ENCODE data around the gene CT45A8. TPM values are rescaled to one million over a fixed set of nuclear protein-coding genes. Genes with fewer than 3 reads are reported as not detected.
"Not testable (repeated sequence)": the region's sequence is repeated elsewhere in the genome, so short reads cannot be mapped to it uniquely, and the experiment has no call there.

The CT45A8 gene, protein sequence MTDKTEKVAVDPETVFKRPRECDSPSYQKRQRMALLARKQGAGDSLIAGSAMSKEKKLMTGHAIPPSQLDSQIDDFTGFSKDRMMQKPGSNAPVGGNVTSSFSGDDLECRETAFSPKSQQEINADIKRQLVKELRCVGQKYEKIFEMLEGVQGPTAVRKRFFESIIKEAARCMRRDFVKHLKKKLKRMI
- not detected for total RNA-seq

DNA sequence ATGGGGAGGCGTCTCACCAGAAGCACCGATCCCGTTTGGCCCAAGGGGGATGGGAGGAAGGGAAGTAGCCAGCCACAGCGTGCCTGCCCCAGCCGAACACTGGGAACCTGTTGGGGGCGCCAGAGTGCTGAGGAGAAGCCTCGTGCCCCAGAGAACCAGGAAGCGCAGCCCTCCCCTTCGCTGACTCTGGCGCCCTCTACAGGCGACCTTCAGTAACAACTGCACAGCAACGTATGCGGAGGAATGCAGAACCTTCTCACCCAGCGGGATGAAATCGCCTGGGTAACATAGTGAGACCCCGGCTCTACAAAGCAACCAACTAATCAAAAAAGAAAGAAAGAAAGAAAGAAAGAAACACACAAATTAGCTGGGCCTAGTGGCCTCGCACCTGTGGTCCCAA lies at the start of gene CT45A8:
TSS of gene CT45A8 (minus strand) at position 101 of the 400 bp plus-strand sequence. CDS start 3,755 bp downstream, outside the sequence.
- H3K27ac ChIP-seq, H3K36me3 ChIP-seq, ATAC-seq, H3K27me3 ChIP-seq, H3K9me3 ChIP-seq, H3K4me3 ChIP-seq, H3K4me1 ChIP-seq: not testable (repeated sequence)
- no CpG with 5 or more reads among the region's 17 CpGs for WGBS, 2 donors (ENCODE audit: low coverage in 1 of 2)

DNA sequence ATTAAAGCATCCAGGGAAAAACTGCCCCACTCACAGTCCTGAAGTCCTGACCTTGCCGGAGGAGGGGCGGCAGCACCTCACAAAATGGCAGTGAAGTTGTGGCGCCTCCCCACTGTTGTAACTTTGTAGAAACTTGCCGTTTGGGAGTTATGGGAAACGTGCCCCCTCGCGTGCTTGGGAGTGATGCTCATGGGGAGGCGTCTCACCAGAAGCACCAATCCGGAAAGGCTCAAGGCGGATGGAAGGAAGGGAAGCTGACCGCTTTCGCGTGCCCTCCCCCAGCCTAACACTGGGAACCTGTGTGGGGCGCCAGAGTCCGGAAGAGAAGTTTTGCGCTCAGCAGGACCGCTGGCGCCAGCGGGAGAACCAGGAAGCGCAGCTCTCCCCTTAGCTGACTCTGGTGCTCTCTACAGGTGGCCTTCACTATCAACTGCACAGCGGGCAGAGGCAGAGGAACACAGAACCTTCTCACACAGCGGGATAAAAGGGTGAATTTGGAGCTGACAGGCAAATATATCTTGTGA lies 39.0 kb upstream of the CT45A8 start, which contains the start of the genes CT45A10 and SAGE1:
TSS of gene CT45A10 (minus strand) at position 151 of the 524 bp plus-strand sequence. CDS start 8,100 bp downstream, outside the sequence.
TSS of gene SAGE1 (plus strand) at position 423 of the 524 bp plus-strand sequence. CDS start 2,527 bp downstream, outside the sequence.
- Histone ChIP-seq H3K27me3 (no peaks in the 10 kb centered on the region), H3K36me3 (no peaks in the 10 kb centered on the region), H3K4me3 (no peak within 1 kb of the TSS), H3K9me3 (no peaks in the 10 kb centered on the region), H3K27ac (no peak within 1 kb of the TSS), H3K4me1 (no peaks in the 10 kb centered on the region)
- WGBS, 2 donors (ENCODE audit: low coverage in 1 of 2), result 88% methylated on average over 3 of the region's 22 CpGs; no CpG with 5 or more reads in 1 of the 2 donors
- TF ChIP-seq, protein P1, sequence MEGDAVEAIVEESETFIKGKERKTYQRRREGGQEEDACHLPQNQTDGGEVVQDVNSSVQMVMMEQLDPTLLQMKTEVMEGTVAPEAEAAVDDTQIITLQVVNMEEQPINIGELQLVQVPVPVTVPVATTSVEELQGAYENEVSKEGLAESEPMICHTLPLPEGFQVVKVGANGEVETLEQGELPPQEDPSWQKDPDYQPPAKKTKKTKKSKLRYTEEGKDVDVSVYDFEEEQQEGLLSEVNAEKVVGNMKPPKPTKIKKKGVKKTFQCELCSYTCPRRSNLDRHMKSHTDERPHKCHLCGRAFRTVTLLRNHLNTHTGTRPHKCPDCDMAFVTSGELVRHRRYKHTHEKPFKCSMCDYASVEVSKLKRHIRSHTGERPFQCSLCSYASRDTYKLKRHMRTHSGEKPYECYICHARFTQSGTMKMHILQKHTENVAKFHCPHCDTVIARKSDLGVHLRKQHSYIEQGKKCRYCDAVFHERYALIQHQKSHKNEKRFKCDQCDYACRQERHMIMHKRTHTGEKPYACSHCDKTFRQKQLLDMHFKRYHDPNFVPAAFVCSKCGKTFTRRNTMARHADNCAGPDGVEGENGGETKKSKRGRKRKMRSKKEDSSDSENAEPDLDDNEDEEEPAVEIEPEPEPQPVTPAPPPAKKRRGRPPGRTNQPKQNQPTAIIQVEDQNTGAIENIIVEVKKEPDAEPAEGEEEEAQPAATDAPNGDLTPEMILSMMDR (IDR thresholded peaks at IDR 0.05), result no peak
- TF ChIP-seq EP300 (IDR thresholded peaks at IDR 0.05) (no peak), POLR2A (IDR thresholded peaks at IDR 0.05) (no peak), POLR2AphosphoS5 (IDR thresholded peaks at IDR 0.05) (no peak)
- no peak for ATAC-seq

DNA sequence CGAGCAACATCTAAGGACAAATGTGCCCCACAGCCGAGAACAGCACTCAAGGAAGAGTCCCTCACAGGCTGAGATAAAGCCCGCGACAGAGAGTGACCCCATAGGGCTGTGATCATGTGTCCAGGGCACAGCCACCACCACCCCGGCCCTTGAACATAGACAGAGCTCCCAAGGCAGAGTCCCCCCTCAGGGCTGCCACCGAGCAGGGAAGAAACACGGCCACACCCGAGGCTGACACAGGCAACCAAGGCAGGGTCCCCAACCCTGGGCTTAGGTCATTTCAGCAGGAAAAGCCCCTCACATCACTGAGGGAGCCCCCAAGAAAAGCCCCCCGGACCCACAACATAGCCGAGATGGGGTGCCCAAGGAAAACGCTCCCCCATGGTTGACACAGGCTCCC lies 38.4 kb upstream of the CT45A8 start:
- no peaks in the 10 kb centered on the region for H3K4me1 ChIP-seq
- ATAC-seq, result no peak
- no CpG with 5 or more reads among the region's 11 CpGs for WGBS, 2 donors (ENCODE audit: low coverage in 1 of 2)
- TF ChIP-seq POLR2AphosphoS5 (IDR thresholded peaks at IDR 0.05) (no peak), EP300 (IDR thresholded peaks at IDR 0.05) (no peak), POLR2A (IDR thresholded peaks at IDR 0.05) (no peak)
- TF ChIP-seq, protein P1 (IDR thresholded peaks at IDR 0.05), result no peak
- no peak overlapping the region for H3K27ac ChIP-seq
- H3K27me3 ChIP-seq, result no peaks in the 10 kb centered on the region
- H3K9me3 ChIP-seq, result no peaks in the 10 kb centered on the region
- no peaks in the 10 kb centered on the region for H3K36me3 ChIP-seq
- H3K4me3 ChIP-seq, result no peak overlapping the region

DNA sequence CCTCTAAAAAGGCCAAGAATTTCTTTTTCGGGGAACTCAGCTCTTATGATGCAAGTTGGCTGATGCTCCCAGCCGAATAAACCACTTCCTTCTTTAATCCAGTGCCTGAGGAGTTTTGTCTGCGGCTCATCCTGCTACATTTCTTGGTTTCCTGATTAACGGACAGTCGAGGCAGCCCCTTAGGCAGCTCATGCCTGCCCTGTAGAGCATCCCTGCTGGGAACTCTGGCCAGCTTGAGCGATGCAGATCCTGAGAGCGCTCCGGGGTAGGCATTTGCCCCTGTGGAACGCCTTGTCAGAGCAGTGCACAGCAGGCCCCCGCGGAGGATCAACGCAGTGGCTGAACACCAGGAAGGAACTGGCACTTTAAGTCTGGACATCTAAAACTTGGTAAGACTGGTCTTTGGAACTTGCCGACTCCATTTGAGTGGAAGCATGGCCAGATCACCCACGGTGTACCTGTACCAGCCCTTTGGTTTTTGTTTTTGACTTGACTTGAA lies 35.8 kb upstream of the CT45A8 start:
- Histone ChIP-seq H3K4me1 (no peaks in the 10 kb centered on the region), H3K4me3 (no peak overlapping the region), H3K27me3 (no peaks in the 10 kb centered on the region), H3K36me3 (no peaks in the 10 kb centered on the region), H3K9me3 (no peaks in the 10 kb centered on the region), H3K27ac (no peak overlapping the region)
- whole genome bisulfite sequencing, 2 donors (ENCODE audit: low coverage in 1 of 2), result 91% methylated on average over 7 of the region's 14 CpGs; no CpG with 5 or more reads in 1 of the 2 donors
- ATAC-seq, result no peak
- TF ChIP-seq EP300 (IDR thresholded peaks at IDR 0.05) (no peak), POLR2AphosphoS5 (IDR thresholded peaks at IDR 0.05) (no peak), POLR2A (IDR thresholded peaks at IDR 0.05) (no peak)
- TF ChIP-seq, protein P1 (IDR thresholded peaks at IDR 0.05), result no peak

DNA sequence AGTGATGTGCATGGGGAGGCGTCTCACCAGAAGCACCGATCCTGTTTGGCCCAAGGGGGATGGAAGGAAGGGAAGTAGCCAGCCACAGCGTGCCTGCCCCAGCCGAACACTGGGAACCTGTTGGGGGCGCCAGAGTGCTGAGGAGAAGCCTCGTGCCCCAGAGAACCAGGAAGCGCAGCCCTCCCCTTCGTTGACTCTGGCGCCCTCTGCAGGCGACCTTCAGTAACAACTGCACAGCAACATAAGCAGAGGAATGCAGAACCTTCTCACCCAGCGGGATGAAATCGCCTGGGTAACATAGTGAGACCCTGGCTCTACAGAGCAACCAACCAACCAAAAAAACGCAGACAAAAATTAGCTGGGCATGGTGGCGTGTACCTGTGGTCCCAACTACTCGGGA lies 34.6 kb upstream of the CT45A8 start:
- no CpG with 5 or more reads among the region's 15 CpGs for WGBS, 2 donors (ENCODE audit: low coverage in 1 of 2)

DNA sequence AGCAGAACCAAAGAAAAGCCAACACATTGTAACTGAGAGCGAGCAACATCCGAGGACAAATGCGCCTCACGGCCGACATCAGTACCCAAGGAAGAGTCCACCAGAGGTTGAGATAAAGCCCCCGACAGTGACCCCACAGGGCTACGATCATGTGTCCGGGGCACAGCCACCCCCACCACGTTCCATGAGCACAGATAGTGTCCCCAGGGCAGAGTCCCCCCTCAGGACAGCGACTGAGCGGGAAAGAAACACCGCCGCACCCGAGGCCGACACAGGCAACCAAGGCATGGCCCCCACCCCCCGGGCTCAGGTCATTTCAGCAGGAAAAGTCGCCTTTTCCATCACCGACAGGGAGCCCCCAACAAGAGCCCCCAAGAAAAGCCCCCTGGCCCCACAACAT lies 33.9 kb upstream of the CT45A8 start:
- not testable (repeated sequence) for H3K36me3 ChIP-seq, ATAC-seq, H3K9me3 ChIP-seq, H3K27me3 ChIP-seq, H3K27ac ChIP-seq, H3K4me1 ChIP-seq, H3K4me3 ChIP-seq
- WGBS, 2 donors (ENCODE audit: low coverage in 1 of 2), result 84% methylated on average over 6 of the region's 18 CpGs; no CpG with 5 or more reads in 1 of the 2 donors

More for the DNA sequence above, 34.6 kb upstream of the CT45A8 start:
- H3K27me3 ChIP-seq, H3K36me3 ChIP-seq, H3K9me3 ChIP-seq, H3K27ac ChIP-seq, H3K4me3 ChIP-seq, H3K4me1 ChIP-seq, ATAC-seq: not testable (repeated sequence)

DNA sequence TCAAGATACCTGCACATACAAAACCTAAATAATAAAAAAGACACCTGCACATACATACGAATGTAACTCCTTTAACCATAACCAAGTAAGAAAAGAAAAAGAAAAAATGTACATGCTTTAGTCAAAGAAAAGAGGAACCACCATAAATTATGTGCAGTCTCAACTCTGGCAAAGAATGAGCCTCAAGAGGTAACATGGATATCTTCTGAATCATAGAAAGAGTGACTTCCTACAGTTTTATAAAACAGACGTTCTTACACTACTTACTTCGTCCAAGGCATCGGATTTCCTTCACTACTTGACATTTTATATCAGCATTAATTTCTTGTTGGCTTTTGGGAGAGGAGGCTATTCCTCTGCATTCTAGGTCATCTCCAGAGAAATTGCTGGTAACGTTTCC lies 28.4 kb upstream of the CT45A8 start:
- ATAC-seq, H3K9me3 ChIP-seq: not testable (repeated sequence)

DNA sequence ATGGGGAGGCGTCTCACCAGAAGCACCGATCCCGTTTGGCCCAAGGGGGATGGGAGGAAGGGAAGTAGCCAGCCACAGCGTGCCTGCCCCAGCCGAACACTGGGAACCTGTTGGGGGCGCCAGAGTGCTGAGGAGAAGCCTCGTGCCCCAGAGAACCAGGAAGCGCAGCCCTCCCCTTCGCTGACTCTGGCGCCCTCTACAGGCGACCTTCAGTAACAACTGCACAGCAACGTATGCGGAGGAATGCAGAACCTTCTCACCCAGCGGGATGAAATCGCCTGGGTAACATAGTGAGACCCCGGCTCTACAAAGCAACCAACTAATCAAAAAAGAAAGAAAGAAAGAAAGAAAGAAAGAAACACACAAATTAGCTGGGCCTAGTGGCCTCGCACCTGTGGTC lies 17.4 kb upstream of the CT45A8 start, which contains the start of gene CT45A9:
TSS of gene CT45A9 (minus strand) at position 101 of the 400 bp plus-strand sequence. CDS start 3,751 bp downstream, outside the sequence.
- ATAC-seq, H3K9me3 ChIP-seq, H3K4me3 ChIP-seq, H3K27ac ChIP-seq, H3K27me3 ChIP-seq, H3K36me3 ChIP-seq, H3K4me1 ChIP-seq: not testable (repeated sequence)
- WGBS, 2 donors (ENCODE audit: low coverage in 1 of 2), result no CpG with 5 or more reads among the region's 17 CpGs

More for the DNA sequence above, 28.4 kb upstream of the CT45A8 start:
- not testable (repeated sequence) for H3K4me3 ChIP-seq, H3K27me3 ChIP-seq, H3K27ac ChIP-seq, H3K36me3 ChIP-seq, H3K4me1 ChIP-seq
- 26 to 75% methylated on average over 2 to 3 of the region's 5 CpGs for WGBS, 2 donors (ENCODE audit: low coverage in 1 of 2)

DNA sequence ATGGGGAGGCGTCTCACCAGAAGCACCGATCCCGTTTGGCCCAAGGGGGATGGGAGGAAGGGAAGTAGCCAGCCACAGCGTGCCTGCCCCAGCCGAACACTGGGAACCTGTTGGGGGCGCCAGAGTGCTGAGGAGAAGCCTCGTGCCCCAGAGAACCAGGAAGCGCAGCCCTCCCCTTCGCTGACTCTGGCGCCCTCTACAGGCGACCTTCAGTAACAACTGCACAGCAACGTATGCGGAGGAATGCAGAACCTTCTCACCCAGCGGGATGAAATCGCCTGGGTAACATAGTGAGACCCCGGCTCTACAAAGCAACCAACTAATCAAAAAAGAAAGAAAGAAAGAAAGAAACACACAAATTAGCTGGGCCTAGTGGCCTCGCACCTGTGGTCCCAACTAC lies 17.2 kb downstream of the CT45A8 start, which contains the start of gene CT45A7:
TSS of gene CT45A7 (minus strand) at position 101 of the 400 bp plus-strand sequence. CDS start 3,747 bp downstream, outside the sequence.
- H3K27ac ChIP-seq, H3K4me3 ChIP-seq, H3K27me3 ChIP-seq, H3K36me3 ChIP-seq, H3K9me3 ChIP-seq, ATAC-seq, H3K4me1 ChIP-seq: not testable (repeated sequence)
- WGBS, 2 donors (ENCODE audit: low coverage in 1 of 2), result no CpG with 5 or more reads among the region's 17 CpGs

Measured in gastroesophageal sphincter (tissue), 4 donors.